Measurements from ENCODE around the gene RECK. TPM values are rescaled to one million over a fixed set of nuclear protein-coding genes. Genes with fewer than 3 reads are reported as not detected.

Gene RECK
- total RNA-seq, 1 experiment from 2014 or later, result 10.3 TPM

- H3K27me3 ChIP-seq (ENCODE audit: insufficient read depth, low read length), result no peaks in the 10 kb centered on the region
- H2BK5ac ChIP-seq (ENCODE audit: insufficient read length, low read length), result no peak overlapping the region
- Mint-ChIP-seq H3K4me3 (no peak overlapping the region), H3K4me1 (peaks cover 12 to 19% of the 10 kb centered on the region in 2 experiments), H3K27me3 (ENCODE audit: low read depth) (peaks cover 9% of the 10 kb centered on the region), H3K9me3 (no peaks in the 10 kb centered on the region), H3K36me3 (ENCODE audit: insufficient read depth in 1 of 3, low read depth in 3 of 3) (no peaks in the 10 kb centered on the region), H3K27ac (no peak overlapping the region)
- H3K23ac ChIP-seq (ENCODE audit: insufficient read length, low read depth, low read length), result no peak overlapping the region
- no peak overlapping the region for H2AFZ ChIP-seq (ENCODE audit: low read length)
- no peak overlapping the region for H3K4me2 ChIP-seq (ENCODE audit: insufficient read depth, insufficient read length, low read length)
- H3K4ac ChIP-seq (ENCODE audit: low read depth, low read length), result no peak overlapping the region
- TF ChIP-seq CTCF (conservative IDR thresholded peaks at IDR 0.05), result no peak
- WGBS (ENCODE audit: extremely low coverage, insufficient read length, low lambda C conversion rate), result no CpG with 5 or more reads among the region's 2 CpGs
- H3K9ac ChIP-seq (ENCODE audit: extremely low read depth, insufficient read length, low read length), result no peak overlapping the region
- no peak overlapping the region for H3K56ac ChIP-seq (ENCODE audit: insufficient read length, low read depth, low read length)
- H3K79me1 ChIP-seq (ENCODE audit: insufficient read depth, low read depth, low read length, poor library complexity, severe bottlenecking), result no peaks in the 10 kb centered on the region
- no peak overlapping the region for H2BK12ac ChIP-seq (ENCODE audit: insufficient read length, low read depth, low read length)
- no peak overlapping the region for H3K14ac ChIP-seq (ENCODE audit: insufficient read depth, low read length)
- H2AK5ac ChIP-seq (ENCODE audit: insufficient read length, low read length), result no peak overlapping the region
- no peak overlapping the region for H3K18ac ChIP-seq (ENCODE audit: insufficient read length, low read depth, low read length)
- H3K9me3 ChIP-seq (ENCODE audit: control insufficient read depth, low read depth, low read length), result no peaks in the 10 kb centered on the region
- DNase-seq, result no peak
- H3T11ph ChIP-seq (ENCODE audit: low read length), result no peak overlapping the region
- no peak overlapping the region for H2BK120ac ChIP-seq (ENCODE audit: low read depth, low read length, poor library complexity, severe bottlenecking)
- peaks cover 2% of the 10 kb centered on the region for H4K20me1 ChIP-seq (ENCODE audit: control insufficient read depth, insufficient read depth, insufficient read length)
- no peak overlapping the region for H4K91ac ChIP-seq (ENCODE audit: insufficient read length, low read depth, low read length)
- H3K27ac ChIP-seq (ENCODE audit: insufficient read length, low read depth, low read length), result no peak overlapping the region
- H4K8ac ChIP-seq (replicated peaks; ENCODE audit: insufficient read length, low read depth, low read length), result no peak overlapping the region
- H2BK15ac ChIP-seq (ENCODE audit: low read depth, low read length), result no peak overlapping the region
- no peaks in the 10 kb centered on the region for H3K4me1 ChIP-seq (ENCODE audit: insufficient read depth, low read length)
- peaks cover 3% of the 10 kb centered on the region; the same call in 1 of the 2 replicates for H3K79me2 ChIP-seq (ENCODE audit: insufficient read depth, low read length)
- peaks cover 3% of the 10 kb centered on the region for H3K23me2 ChIP-seq (ENCODE audit: insufficient read length, low read depth, low read length, poor library complexity, severe bottlenecking)
- no peak overlapping the region for H4K5ac ChIP-seq (ENCODE audit: insufficient read length, low read depth, low read length)
- no peak overlapping the region for H2BK20ac ChIP-seq (ENCODE audit: low read depth, low read length, poor library complexity, severe bottlenecking)
Observed at GRCh38 chr9:36035006-36035405, 1.7 kb upstream of the RECK start.

All from H9 (cell line).